Effector memory CD4-positive, alpha-beta T cell (primary cell): ENCODE measurements around the gene EIF1AD.

ENCODE experiments used
- DNase-seq, 3 donors: peaks; one replicate each; pipeline ENCODE4 v3.0.0-alpha.2; 2020
- H3K27ac ChIP-seq: 2 replicates; pipeline ENCODE4 v1.7.0; 2013; ENCODE audit warnings: mild to moderate bottlenecking, low read length, moderate library complexity; ENCODE audit not compliant: insufficient read depth, poor library complexity, severe bottlenecking
- H3K27me3 ChIP-seq: replicated peaks from 2 replicates; pipeline ENCODE4 v1.7.0; 2013; ENCODE audit warnings: mild to moderate bottlenecking, low read length; ENCODE audit not compliant: insufficient read depth, control insufficient read depth, poor library complexity, severe bottlenecking
- H3K36me3 ChIP-seq: 2 replicates; pipeline ENCODE4 v1.7.0; 2013; ENCODE audit warnings: mild to moderate bottlenecking, low read length, moderate library complexity; ENCODE audit not compliant: control insufficient read depth, insufficient read depth
- H3K4me1 ChIP-seq: 2 replicates; pipeline ENCODE4 v1.7.0; 2013; ENCODE audit warnings: low read length, mild to moderate bottlenecking; ENCODE audit not compliant: control insufficient read depth, insufficient read depth, poor library complexity, severe bottlenecking
- H3K4me3 ChIP-seq: 2 replicates; pipeline ENCODE4 v1.7.0; 2013; ENCODE audit warnings: low read length, low read depth, mild to moderate bottlenecking; ENCODE audit not compliant: insufficient read depth, poor library complexity, severe bottlenecking
- H3K9me3 ChIP-seq: 2 replicates; pipeline ENCODE4 v1.7.0; 2013; ENCODE audit warnings: mild to moderate bottlenecking, low read length, moderate library complexity; ENCODE audit not compliant: control insufficient read depth

EIF1AD gene

DNA sequence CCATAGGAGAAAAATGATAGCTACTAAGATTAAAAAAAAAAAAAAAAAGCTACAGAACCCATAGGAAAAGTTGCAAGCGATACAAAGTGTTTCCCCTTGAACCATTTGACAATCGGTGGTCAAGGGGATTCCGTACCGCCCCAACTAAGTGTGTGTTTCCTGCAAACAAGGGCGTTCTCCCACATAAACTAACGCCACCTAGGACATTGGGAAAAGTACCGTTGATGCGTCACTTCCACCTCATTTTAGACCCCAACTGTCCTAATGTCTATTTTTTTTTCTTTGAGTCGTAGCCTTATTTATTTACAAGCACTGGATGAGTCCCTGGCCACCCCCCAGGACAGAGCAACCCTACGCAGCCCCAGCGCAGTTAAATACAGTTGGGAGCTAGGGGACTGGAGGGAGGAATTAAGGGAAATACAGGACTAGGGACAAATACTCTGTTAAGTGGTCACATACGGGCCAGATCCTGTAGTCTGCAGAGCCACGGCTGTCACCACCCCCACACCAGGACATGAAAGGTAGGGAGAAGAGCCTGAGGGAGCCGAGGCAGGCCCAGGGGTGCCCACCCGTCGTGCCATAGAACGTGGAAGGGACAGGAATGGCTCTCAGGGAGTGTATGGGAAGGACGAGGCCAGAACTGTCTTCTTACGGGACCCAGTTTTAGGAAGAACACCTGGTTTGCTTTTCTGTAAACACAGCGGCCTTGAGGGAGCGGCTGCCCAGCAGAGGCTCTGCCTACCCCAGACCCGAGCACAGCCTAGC is 19.0 kb downstream of the EIF1AD start:
- no peaks in the 10 kb centered on the region for H3K27me3 ChIP-seq
- H3K4me3 ChIP-seq: no peak overlapping the region
- no peak for DNase-seq
- H3K9me3 ChIP-seq: no peaks in the 10 kb centered on the region
- no peaks in the 10 kb centered on the region for H3K4me1 ChIP-seq
- peaks cover 15% of the 10 kb centered on the region for H3K36me3 ChIP-seq
- H3K27ac ChIP-seq: no peak overlapping the region

DNA sequence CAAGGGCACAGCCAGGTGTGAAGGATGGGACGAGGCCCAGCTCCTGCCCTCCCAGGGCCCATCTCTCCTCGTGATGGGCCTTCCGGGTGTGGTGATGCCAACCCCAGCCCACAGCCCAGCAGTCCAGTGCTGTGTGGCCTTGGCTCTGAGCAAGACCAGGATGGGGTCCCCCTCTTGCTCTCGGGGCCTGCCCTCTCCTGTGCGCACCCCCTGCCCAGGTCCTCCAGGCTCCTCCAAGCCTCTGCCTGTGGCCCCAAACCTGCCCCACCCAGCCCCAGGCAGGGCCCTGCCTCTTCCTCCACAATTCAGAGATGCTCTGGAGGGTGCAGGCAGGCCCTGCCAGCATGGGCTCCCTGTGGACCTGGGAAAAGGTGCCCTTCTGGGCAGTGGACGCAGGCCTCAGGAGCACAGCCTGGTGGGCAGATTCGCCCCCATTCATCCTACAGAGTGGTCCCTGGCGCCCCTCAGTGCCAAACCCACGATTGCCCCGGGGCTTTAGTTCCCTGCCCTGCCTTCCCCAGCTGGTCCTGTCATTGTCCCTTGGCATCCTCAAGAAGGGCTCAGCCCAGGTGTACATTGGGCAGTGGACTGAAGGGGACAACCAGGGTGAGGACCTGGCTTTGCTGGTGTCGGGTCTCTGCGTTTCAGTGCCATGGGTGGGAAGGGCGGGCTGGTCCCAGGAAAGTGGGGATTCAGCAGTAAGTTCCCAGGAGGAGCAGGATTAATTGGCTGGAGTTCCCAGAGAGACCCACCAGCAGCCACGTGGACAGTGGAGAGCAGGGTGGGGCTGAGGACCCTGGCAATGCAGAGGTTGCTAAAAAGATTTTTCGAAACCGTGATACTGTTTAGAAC is 19.8 kb downstream of the EIF1AD start:
- Histone ChIP-seq H3K4me1 (no peaks in the 10 kb centered on the region), H3K27ac (no peak overlapping the region), H3K27me3 (no peaks in the 10 kb centered on the region), H3K36me3 (peaks cover 22% of the 10 kb centered on the region), H3K4me3 (no peak overlapping the region), H3K9me3 (no peaks in the 10 kb centered on the region)
- no peak for DNase-seq

DNA sequence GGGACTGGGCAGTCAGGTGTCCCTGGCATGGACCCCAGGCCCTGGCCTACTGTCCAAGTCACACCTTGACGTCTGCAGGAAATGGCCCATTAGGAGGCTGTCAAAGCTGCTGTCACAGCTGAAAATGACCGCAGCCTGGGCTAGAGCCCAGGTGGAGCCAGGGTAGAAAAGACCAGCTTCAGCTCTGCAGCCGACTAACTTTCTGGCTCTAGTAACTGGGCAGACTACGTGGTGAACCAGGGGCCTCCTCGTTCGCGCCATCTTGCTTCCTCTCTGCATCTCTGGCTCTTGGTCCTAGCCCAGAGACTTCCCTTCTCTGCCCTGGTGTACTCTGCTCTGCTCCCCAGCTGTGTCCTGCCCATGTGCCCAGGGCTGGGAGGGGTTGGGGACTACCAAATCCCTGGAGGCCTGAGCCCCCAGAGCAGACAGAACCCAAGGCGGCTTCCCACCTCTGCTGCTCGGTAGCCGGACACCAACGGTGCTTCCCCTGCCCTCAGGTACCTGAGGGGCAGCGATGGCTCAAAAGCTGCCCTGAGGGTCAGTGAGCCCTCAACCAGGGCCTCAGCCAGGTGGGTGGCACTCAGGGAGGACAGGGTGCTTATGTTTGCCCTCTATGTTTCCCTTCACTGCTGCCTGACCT is 20.7 kb downstream of the EIF1AD start:
- no peak overlapping the region for H3K27ac ChIP-seq
- H3K4me3 ChIP-seq: no peak overlapping the region
- H3K36me3 ChIP-seq: peaks cover 31% of the 10 kb centered on the region
- H3K4me1 ChIP-seq: no peaks in the 10 kb centered on the region
- no peaks in the 10 kb centered on the region for H3K9me3 ChIP-seq
- no peaks in the 10 kb centered on the region for H3K27me3 ChIP-seq
- DNase-seq: no peak

DNA sequence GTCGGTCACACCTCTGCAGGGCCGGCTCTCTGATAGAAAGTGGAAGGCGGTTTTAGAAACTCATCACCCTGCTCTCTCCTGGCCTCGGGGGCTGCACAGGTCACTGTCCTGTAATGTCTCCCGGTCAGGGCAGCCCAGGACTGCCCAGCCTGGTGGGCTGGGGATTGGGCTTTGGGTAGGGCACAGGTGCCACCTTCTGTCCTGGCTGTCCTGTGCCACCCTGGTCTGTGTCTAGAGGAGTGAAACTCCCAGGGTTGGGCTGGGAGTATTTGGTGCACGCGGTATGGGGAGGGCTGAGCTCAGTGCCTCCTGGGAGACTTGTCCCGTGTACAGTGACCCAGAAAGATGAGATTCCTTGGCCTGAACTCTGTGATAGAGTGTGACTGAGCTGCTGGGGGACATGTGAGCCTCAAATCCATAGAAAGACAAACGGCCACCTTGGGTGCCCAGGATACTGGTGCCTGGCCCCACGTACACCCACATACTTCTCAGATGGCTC is 22.6 kb downstream of the EIF1AD start:
- no peaks in the 10 kb centered on the region for H3K9me3 ChIP-seq
- H3K4me1 ChIP-seq: no peaks in the 10 kb centered on the region
- no peak overlapping the region for H3K27ac ChIP-seq
- no peaks in the 10 kb centered on the region for H3K27me3 ChIP-seq
- no peak overlapping the region for H3K4me3 ChIP-seq
- DNase-seq: no peak
- peaks cover 35% of the 10 kb centered on the region for H3K36me3 ChIP-seq

DNA sequence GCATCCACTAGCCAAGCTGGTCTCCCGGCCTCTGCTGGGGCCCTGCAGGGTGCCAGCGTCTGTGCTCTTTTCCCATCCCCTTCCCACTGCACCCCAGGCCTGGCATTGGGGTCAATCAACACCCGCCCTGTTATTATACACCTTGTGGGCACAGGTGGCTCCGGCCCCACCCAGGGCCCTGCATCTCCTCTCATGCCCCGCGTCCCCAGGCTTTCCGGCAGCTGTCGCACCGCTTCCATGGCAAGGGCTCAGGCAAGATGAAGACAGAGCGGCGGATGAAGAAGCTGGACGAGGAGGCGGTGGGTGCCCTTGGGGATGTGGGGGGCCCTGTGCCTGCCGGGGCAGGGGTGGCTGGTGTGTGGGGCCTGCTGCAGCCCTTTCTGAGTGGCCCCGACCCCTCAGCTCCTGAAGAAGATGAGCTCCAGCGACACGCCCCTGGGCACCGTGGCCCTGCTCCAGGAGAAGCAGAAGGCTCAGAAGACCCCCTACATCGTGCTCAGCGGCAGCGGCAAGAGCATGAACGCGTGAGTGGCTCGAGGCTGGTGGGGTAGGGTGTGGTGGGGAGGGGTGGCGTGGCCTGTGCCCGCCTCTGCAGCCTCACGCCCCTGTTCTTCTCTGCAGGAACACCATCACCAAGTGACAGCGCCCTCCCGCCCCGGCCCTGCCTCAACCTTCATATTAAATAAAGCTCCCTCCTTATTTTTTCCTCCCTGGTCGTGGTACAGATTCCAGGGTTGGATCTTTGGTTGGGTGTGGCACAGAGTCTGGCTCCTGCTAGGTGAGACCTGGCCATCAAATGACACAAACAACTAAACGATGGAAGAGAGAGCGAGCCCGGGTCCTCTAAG is 23.3 kb downstream of the EIF1AD start:
- Histone ChIP-seq H3K27me3 (no peaks in the 10 kb centered on the region), H3K4me3 (no peak overlapping the region), H3K36me3 (peaks cover 36% of the 10 kb centered on the region), H3K9me3 (no peaks in the 10 kb centered on the region), H3K4me1 (no peaks in the 10 kb centered on the region), H3K27ac (no peak overlapping the region)
- no peak for DNase-seq

DNA sequence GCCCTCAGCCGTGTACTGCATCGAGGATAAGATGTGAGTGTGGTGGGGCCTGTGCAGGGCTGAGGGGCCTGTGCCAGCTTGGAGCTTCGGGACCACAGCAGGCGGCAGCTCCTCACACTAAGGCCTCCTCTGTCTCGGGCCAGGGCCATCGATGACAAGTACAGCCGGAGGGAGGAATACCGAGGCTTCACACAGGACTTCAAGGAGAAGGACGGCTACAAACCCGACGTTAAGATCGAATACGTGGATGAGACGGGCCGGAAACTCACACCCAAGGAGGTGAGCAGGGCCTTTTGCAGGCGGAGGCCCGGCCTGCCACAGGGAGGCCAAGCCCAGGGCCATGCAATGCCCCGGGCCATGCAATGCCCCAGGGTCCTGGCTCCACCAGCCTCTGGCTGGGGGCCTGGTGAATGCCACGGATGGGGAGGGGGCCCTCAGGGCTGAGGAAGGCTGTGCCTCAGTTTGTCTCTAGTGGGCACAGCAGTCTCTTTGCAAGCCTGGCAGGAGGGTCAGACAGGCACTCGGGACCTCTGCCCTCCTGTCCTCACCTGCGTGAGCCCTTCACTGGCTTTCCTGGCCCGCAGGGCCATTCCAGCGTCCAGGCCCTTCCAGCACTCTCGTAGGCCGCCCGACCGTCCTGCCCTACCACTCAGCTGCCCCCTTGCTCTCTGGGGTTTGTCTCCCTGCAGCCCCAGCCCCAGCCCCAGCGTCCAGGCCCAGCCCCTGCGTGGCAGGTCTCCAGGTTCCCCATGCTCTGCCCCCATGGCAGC is 24.2 kb downstream of the EIF1AD start:
- no peak overlapping the region for H3K4me3 ChIP-seq
- no peaks in the 10 kb centered on the region for H3K4me1 ChIP-seq
- no peak for DNase-seq
- H3K27me3 ChIP-seq: no peaks in the 10 kb centered on the region
- H3K36me3 ChIP-seq: peaks cover 40% of the 10 kb centered on the region
- H3K9me3 ChIP-seq: no peaks in the 10 kb centered on the region
- no peak overlapping the region for H3K27ac ChIP-seq

DNA sequence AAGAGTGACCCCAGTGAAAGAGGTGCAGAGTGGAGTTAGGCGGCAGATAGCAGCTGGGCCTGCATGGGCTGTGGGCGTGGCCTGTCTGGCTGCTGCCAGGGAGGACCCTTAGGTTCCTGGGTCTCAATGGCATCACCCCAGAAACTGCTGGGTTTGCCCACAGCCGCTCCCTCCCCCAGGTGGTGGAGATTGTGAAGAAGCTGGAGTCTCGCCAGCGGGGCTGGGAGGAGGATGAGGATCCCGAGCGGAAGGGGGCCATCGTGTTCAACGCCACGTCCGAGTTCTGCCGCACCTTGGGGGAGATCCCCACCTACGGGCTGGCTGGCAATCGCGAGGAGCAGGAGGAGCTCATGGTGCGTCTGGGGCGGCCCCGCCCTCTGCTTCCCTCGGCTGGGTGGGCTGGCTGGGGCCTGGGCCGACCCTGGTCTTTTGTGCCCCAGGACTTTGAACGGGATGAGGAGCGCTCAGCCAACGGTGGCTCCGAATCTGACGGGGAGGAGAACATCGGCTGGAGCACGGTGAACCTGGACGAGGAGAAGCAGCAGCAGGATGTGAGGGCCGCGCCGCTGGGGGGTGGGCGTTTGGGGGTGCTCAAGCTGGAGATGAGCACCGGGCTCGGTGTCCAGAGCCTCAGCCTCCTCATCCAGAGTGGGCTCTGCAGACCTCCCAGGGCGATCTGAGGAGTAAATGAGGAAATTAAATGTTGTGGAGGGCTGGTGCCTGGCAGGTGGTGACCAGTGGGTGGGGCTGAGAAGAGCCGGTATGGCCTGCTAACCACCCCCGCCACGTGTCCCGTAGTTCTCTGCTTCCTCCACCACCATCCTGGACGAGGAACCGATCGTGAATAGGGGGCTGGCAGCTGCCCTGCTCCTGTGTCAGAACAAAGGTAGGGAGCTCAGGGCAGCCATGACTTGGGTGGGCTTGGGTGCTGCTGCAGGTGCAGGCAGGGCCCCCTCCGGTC is 25.5 kb downstream of the EIF1AD start:
- Histone ChIP-seq H3K27me3 (no peaks in the 10 kb centered on the region), H3K4me1 (no peaks in the 10 kb centered on the region), H3K36me3 (peaks cover 40% of the 10 kb centered on the region), H3K27ac (no peak overlapping the region), H3K9me3 (no peaks in the 10 kb centered on the region), H3K4me3 (no peak overlapping the region)
- no peak for DNase-seq

DNA sequence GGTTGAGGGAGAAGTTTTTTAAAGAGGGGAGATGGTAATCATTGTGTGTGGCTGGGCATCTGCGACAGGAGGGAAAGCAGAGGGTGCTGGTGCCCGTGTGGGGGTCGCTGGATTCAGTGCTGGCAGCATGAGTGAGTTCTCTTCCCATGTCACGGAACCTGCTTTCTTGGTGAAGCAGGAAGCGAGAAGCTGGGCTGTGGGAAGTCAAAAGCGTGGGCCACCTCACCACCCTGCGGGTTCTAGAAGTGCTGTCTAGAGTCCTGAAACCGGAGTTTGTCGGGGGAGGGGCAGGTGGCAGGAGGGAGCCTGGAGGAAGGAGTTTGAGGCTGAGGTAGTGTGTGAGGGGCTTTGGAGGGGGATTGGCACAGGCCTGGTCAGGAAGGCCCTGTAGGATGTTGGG is 26.2 kb downstream of the EIF1AD start:
- Histone ChIP-seq H3K9me3 (no peaks in the 10 kb centered on the region), H3K4me1 (no peaks in the 10 kb centered on the region), H3K27me3 (no peaks in the 10 kb centered on the region), H3K27ac (no peak overlapping the region), H3K4me3 (no peak overlapping the region), H3K36me3 (peaks cover 40% of the 10 kb centered on the region)
- DNase-seq: no peak
